OCI-LY7 (cell line): ENCODE results near the gene LY6G6C. TPM values are rescaled to one million over a fixed set of nuclear protein-coding genes. Genes with fewer than 3 reads are reported as not detected.

Source experiments
- BruUV-seq: library from RNA; stranded (reverse); fragments of 400-500 nt; replicated peaks from 2 replicates; lab custom pipeline; 2021; lab: Mats Ljungman, UMichigan
- CTCF ChIA-PET: fragments of 300-600 bp; sonication (Branson Sonifier 250); formaldehyde crosslinking; loops from one replicate; lab custom pipeline; 2022; ENCODE audit warnings: antibody characterized with exemption; ENCODE audit not compliant: unreplicated experiment; lab: Charles Lee
- POLR2A ChIA-PET: fragments of 300-600 bp; sonication (Branson Sonifier 250); formaldehyde crosslinking; loops from one replicate; lab custom pipeline; 2022; ENCODE audit warnings: antibody characterized with exemption; lab: Charles Lee
- DNase-seq: peaks from one replicate; pipeline ENCODE4 v3.0.0-alpha.2; 2015; ENCODE audit warnings: low spot score
- H2AFZ ChIP-seq: fragments of 200-600 bp; sonication (generic), shearing (Covaris generic); 2 replicates; pipeline ENCODE4 v1.6.1; 2014; ENCODE audit warnings: mild to moderate bottlenecking, antibody characterized with exemption, low read length, moderate library complexity
- H3K27ac ChIP-seq: fragments of 200-600 bp; sonication (generic); 2 replicates; pipeline ENCODE4 v1.5.1; 2014; ENCODE audit warnings: mixed run types, low read depth, mild to moderate bottlenecking, moderate library complexity, low read length, inconsistent platforms; ENCODE audit not compliant: poor library complexity, severe bottlenecking
- H3K36me3 ChIP-seq: fragments of 200-600 bp; sonication (generic); 2 replicates; pipeline ENCODE4 v1.6.1; 2014; ENCODE audit warnings: mild to moderate bottlenecking, antibody characterized with exemption, low read length, moderate library complexity, mixed read lengths; ENCODE audit not compliant: insufficient read depth
- H3K4me1 ChIP-seq: fragments of 200-600 bp; sonication (generic); 2 replicates; pipeline ENCODE4 v1.5.1; 2014; ENCODE audit warnings: mild to moderate bottlenecking, low read length; ENCODE audit not compliant: insufficient read depth, poor library complexity, severe bottlenecking
- H3K4me2 ChIP-seq: fragments of 200-600 bp; sonication (generic); 2 replicates; pipeline ENCODE4 v1.6.1; 2014; ENCODE audit warnings: mild to moderate bottlenecking, low read length
- H3K4me3 ChIP-seq: fragments of 200-600 bp; sonication (generic); 2 replicates; pipeline ENCODE4 v1.5.1; 2014; ENCODE audit warnings: mild to moderate bottlenecking, low read depth, low read length; ENCODE audit not compliant: poor library complexity, severe bottlenecking
- H3K79me2 ChIP-seq: fragments of 200-600 bp; sonication (generic); 2 replicates; pipeline ENCODE4 v1.6.1; 2016; ENCODE audit warnings: low read depth, mild to moderate bottlenecking, low read length, moderate library complexity, mixed read lengths; ENCODE audit not compliant: insufficient read depth
- H3K9me2 ChIP-seq: fragments of 200-600 bp; sonication (generic); 2 replicates; pipeline ENCODE4 v1.6.1; 2016; ENCODE audit warnings: mild to moderate bottlenecking, low read length, mixed read lengths; ENCODE audit not compliant: insufficient read depth
- H3K9me3 ChIP-seq: fragments of 200-600 bp; sonication (generic); 2 replicates; pipeline ENCODE4 v1.6.1; 2014; ENCODE audit warnings: mild to moderate bottlenecking, mixed run types, low read length, mixed read lengths
- H4K20me1 ChIP-seq: fragments of 200-600 bp; sonication (generic); 2 replicates; pipeline ENCODE4 v1.6.1; 2014; ENCODE audit warnings: mild to moderate bottlenecking, antibody characterized with exemption, low read length, moderate library complexity, mixed read lengths; ENCODE audit not compliant: insufficient read depth
- EZH2phosphoT487 ChIP-seq: fragments of 200-600 bp; sonication (generic); IDR thresholded peaks from 2 replicates; pipeline ENCODE4 v1.6.1; 2018; ENCODE audit warnings: low read depth, borderline replicate concordance, mild to moderate bottlenecking, mixed run types, antibody characterized with exemption, low read length, moderate library complexity, mixed read lengths
- intact Hi-C: fragments of 100-400 bp; cut with micrococcal nuclease; formaldehyde crosslinking; loops from one replicate; pipeline ENCODE4 v1.10.0; 2022; ENCODE audit not compliant: unreplicated experiment
- total RNA-seq, 2 experiments: library from RNA; depleted of rRNA in 1 of 2; stranded (reverse); fragments of >200 nt in 1 of 2; shearing (Covaris generic) in 1 of 2; gene quantifications; 2 replicates each; pipeline ENCODE4 v1.2.3, GENCODE V29; 2014 to 2022
- TF ChIP-seq, protein P1 (sequence below): fragments of 200-600 bp; sonication (generic); conservative IDR thresholded peaks from 2 replicates; pipeline ENCODE4 v1.5.1; 2014; ENCODE audit warnings: mild to moderate bottlenecking, antibody characterized with exemption, low read length, moderate library complexity, mixed read lengths

The LY6G6C gene
- total RNA-seq, 2 experiments from 2014 or later: not detected

- no peaks in the 10 kb centered on the region for H3K9me3 ChIP-seq
- CTCF ChIA-PET: interaction anchor here (0.6 kb wide), 1 partner anchor 50 kb away, joined by 3 read pairs; no protein-coding TSS in a partner anchor
- no peak for TF ChIP-seq EZH2phosphoT487
- TF ChIP-seq, protein P1, sequence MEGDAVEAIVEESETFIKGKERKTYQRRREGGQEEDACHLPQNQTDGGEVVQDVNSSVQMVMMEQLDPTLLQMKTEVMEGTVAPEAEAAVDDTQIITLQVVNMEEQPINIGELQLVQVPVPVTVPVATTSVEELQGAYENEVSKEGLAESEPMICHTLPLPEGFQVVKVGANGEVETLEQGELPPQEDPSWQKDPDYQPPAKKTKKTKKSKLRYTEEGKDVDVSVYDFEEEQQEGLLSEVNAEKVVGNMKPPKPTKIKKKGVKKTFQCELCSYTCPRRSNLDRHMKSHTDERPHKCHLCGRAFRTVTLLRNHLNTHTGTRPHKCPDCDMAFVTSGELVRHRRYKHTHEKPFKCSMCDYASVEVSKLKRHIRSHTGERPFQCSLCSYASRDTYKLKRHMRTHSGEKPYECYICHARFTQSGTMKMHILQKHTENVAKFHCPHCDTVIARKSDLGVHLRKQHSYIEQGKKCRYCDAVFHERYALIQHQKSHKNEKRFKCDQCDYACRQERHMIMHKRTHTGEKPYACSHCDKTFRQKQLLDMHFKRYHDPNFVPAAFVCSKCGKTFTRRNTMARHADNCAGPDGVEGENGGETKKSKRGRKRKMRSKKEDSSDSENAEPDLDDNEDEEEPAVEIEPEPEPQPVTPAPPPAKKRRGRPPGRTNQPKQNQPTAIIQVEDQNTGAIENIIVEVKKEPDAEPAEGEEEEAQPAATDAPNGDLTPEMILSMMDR: no peak
- no peak for DNase-seq
- POLR2A ChIA-PET: interaction anchor here (0.9 kb wide), 2 partner anchors 23 kb away, joined by 3 read pairs; no protein-coding TSS in a partner anchor
- peaks cover 81% of the 10 kb centered on the region for H3K36me3 ChIP-seq
- BruUV-seq: no TSS peak
- H3K4me3 ChIP-seq: no peak overlapping the region
- peaks cover 12% of the 10 kb centered on the region for H3K4me1 ChIP-seq
- H3K4me2 ChIP-seq: no peak overlapping the region
- no peaks in the 10 kb centered on the region for H3K79me2 ChIP-seq
- no peak overlapping the region for H3K27ac ChIP-seq
- no peak overlapping the region for H2AFZ ChIP-seq
- H3K9me2 ChIP-seq: no peaks in the 10 kb centered on the region
- H4K20me1 ChIP-seq: no peaks in the 10 kb centered on the region
- intact Hi-C loops: no loop called here
Measured at GRCh38 chr6:31691078-31691463, 30.5 kb downstream of the LY6G6C start.

GRCh38 chr6:31690231-31691077 lies 31.1 kb downstream of the LY6G6C start:
- intact Hi-C loops: no loop called here
- H3K9me3 ChIP-seq: no peaks in the 10 kb centered on the region
- no peak overlapping the region for H3K4me2 ChIP-seq
- no peaks in the 10 kb centered on the region for H4K20me1 ChIP-seq
- H3K79me2 ChIP-seq: no peaks in the 10 kb centered on the region
- no peak overlapping the region for H2AFZ ChIP-seq
- POLR2A ChIA-PET: interaction anchor here (0.9 to 1.4 kb wide), 3 partner anchors 23 to 50 kb away, joined by 3 to 4 read pairs (median 3); no protein-coding TSS in a partner anchor
- DNase-seq: no peak
- no peak overlapping the region for H3K4me3 ChIP-seq
- TF ChIP-seq, protein P1: no peak
- no peak for TF ChIP-seq EZH2phosphoT487
- CTCF ChIA-PET: interaction anchor here (0.5 to 0.6 kb wide), 3 partner anchors 20 to 51 kb away, joined by 3 read pairs; no protein-coding TSS in a partner anchor
- peaks cover 12% of the 10 kb centered on the region for H3K4me1 ChIP-seq
- peaks cover 80% of the 10 kb centered on the region for H3K36me3 ChIP-seq
- H3K27ac ChIP-seq: no peak overlapping the region
- no peaks in the 10 kb centered on the region for H3K9me2 ChIP-seq
- BruUV-seq: no TSS peak
